GM18499 (cell line): Measurements from ENCODE around the gene ZDHHC24.

Experiments
- ATAC-seq: cut with Tn5 transposase; IDR thresholded peaks from one replicate; pipeline ENCODE4 v1.9.1; 2021; ENCODE audit warnings: moderate number of reproducible peaks; ENCODE audit not compliant: insufficient read depth, unreplicated experiment

The ZDHHC24 gene

GRCh38 chr11:66505276-66505816 lies 40.5 kb downstream of the ZDHHC24 start:
- ATAC-seq, result no peak

GRCh38 chr11:66498506-66498905 lies 47.3 kb downstream of the ZDHHC24 start:
- ATAC-seq, result no peak

DNA sequence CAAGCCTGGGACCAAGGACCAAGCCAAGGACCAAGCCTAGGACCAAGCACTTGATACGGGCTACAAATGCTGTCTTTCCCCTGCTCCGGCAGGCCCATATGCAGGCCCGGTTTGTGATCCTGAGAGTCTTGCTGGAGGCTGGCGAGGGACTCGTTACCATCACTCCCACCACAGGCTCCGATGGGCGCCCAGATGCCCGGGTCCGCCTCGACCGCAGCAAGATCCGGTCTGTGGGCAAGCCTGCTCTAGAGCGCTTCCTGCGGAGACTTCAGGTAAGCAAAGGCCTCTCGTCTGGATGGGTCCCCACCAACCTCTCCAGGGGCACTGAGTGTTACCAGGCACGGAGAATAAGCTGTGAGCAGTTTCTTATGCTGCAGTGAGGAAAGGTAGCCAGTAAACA lies 48.6 kb downstream of the ZDHHC24 start:
- no peak for ATAC-seq

DNA sequence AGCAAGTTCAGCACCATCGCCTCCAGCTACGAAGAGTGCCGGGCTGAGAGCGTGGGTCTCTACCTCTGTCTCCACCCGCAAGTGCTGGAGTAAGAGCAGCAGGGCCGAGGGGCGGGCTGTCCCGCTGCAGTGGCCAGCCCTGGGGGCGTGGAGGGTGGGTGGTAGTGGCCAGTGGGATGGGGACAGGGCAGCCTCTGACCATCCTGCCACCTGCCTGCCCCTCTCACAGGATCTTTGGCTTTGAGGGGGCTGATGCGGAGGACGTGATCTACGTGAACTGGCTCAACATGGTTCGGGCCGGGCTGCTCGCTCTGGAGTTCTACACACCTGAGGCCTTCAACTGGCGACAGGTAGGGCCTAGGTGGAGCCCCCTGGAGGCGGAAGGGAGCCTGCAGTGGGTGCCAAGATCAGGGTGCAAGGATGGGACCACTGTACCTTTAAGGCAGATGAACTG lies 50.4 kb downstream of the ZDHHC24 start:
- ATAC-seq, result no peak

GRCh38 chr11:66494935-66495334 lies 50.9 kb downstream of the ZDHHC24 start:
- no peak for ATAC-seq

DNA sequence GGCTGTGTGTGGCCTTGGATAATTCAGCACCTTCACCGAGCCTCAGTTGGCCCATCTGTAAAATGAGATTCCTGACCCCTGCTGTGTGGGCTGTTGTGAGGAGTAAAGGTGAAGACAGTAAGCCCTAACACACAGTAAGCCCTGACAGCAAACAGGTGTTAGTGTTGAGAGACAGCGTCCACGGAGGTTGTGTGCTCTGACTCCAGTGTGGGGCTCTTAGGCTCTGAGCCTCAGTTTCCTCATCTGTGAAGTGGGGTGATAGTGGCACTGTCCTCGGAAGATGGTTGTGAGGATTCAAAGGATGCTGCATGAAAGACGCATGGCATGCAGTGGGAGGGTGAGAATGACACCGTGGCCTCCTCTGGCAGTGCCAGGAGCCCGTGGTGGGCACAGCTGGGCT lies 51.4 kb downstream of the ZDHHC24 start:
- no peak for ATAC-seq

DNA sequence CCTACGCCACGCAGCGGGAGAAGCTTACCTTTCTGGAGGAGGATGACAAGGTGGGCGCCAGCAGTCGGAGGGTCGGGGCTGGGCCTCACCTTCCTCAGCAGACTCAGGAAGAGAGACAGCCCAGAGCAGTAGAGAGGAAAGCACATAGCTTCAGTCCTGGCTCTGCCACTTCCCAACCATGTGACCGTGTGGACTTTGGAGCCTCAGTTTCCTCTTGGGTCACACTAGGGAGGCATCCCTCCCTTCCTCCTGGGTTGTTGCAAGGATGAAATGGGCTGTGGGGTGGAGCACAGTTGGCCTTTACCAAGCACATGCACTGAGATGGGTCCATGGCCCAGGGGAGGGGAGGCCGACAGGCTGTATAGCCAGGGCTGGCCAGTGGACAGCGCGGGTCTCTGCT lies 52.7 kb downstream of the ZDHHC24 start:
- no peak for ATAC-seq

GRCh38 chr11:66492161-66492865 lies 53.5 kb downstream of the ZDHHC24 start:
- no peak for ATAC-seq

GRCh38 chr11:66491315-66491935 lies 54.4 kb downstream of the ZDHHC24 start:
- no peak for ATAC-seq

- no peak for ATAC-seq
These were observed 56.2 kb downstream of the ZDHHC24 start for GRCh38 chr11:66489636-66490035.

DNA sequence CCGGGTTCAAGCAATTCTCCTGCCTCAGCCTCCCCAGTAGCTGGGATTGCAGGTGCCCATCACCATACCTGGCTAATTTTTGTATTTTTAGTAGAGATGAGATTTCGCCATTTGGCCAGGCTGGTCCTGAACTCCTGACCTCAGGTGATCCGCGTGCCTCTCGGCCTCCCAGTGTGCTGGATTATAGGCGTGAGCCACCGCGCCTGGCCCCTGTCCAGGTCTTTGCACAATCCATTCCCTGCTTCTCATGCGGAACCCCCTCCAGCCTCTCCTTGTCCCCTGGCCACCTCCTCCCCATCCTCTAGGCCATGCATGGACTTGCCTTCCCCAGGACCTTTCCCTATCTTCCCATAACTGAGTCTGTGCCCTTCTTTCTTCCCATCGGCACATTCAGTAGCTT lies 56.9 kb downstream of the ZDHHC24 start:
- ATAC-seq, result no peak

GRCh38 chr11:66484806-66485380 lies 61.0 kb downstream of the ZDHHC24 start:
- ATAC-seq, result no peak

GRCh38 chr11:66480117-66480938 lies 65.5 kb downstream of the ZDHHC24 start, which contains the start of gene DPP3:
Gene DPP3, plus strand, starts transcription at chr11:66480434. Its CDS starts 1,767 bp downstream, at chr11:66482201.
- ATAC-seq, result peak; percentile 73

GRCh38 chr11:66479394-66480116 lies 66.3 kb downstream of the ZDHHC24 start:
- no peak for ATAC-seq

DNA sequence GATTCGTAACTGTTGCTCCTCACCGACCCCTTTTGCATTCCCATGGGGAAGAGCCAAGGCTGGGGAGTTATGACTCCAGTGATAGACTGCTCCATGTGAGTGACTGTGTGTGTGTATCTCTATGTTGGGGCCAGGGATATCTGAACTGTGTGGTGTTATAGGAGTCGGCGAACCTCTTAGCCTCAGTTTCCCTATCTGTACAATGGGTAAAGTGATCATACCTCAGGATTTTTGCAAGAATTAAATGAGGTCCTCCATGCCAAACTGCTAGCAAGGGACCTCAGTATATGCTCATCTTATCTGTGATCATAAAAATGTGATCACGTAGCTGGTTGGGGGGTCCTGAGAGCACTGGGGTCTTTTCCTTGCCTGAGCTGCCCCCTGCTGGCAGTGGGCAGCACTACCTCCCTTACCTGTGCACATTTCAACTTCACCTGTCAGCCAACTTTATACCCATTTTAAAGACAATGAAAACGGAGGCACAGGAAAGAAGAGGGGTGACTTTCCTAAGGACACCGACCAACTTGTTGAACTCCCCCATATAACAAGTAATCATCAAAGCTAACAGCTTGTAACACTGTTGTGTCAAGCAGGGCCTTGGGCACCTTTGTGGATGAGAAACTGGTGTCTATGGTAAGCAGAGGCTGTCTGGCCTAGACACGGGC lies 67.0 kb downstream of the ZDHHC24 start:
- ATAC-seq, result no peak

GRCh38 chr11:66477263-66478201 lies 68.3 kb downstream of the ZDHHC24 start:
- no peak for ATAC-seq

- no peak for ATAC-seq
These were observed 69.0 kb downstream of the ZDHHC24 start for GRCh38 chr11:66476841-66477251.

- no peak for ATAC-seq
These were observed 69.5 kb downstream of the ZDHHC24 start for GRCh38 chr11:66476173-66476840.
